Epithelial cell of prostate (primary cell): ENCODE results near the gene OR52E2.
"Not testable (repeated sequence)": the region's sequence is repeated elsewhere in the genome, so short reads cannot be mapped to it uniquely, and the experiment has no call there.

Experiments used
- DNase-seq: peaks from one replicate; pipeline ENCODE4 v3.0.0-alpha.2; 2011; ENCODE audit warnings: low read depth, low spot score
- H3K27ac ChIP-seq: fragments of 450-650 bp; 2 replicates; pipeline ENCODE4 v1.5.1; 2017; ENCODE audit warnings: mild to moderate bottlenecking

OR52E2 gene

GRCh38 chr11:5059391-5059790 is at the start of gene OR52E2:
Gene OR52E2, minus strand, starts transcription at chr11:5059627. Its CDS starts 0 bp downstream, at chr11:5059627.
- no peak within 1 kb of the TSS for H3K27ac ChIP-seq
- no peak for DNase-seq

DNA sequence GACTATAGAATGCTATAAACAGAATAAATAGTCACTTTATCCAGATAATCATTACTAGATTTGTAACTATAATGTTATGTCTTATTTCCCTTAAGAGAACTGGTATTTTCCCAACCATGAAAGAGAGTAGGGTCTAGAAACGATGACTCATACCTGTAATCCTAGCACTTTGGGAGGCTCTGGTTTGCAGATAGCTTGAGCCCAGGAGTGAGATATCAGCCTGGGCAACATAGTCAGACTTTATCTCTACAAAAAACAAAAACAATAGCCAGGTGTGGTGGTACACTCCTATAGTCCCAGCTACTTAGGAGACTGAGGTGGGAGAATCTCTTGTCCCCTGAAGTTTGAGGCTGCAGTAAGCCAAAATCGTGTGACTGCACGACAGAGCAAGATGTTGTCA is 47.9 kb upstream of the OR52E2 start:
- DNase-seq: no peak
- no peak overlapping the region for H3K27ac ChIP-seq

- DNase-seq: no peak
- H3K27ac ChIP-seq: no peak overlapping the region
Measured at GRCh38 chr11:5103066-5103465, 43.6 kb upstream of the OR52E2 start.

- DNase-seq: no peak
- H3K27ac ChIP-seq: no peak overlapping the region
Measured at GRCh38 chr11:5102246-5102645, 42.8 kb upstream of the OR52E2 start.

GRCh38 chr11:5096011-5096410 is 36.6 kb upstream of the OR52E2 start:
- no peak for DNase-seq
- no peak overlapping the region for H3K27ac ChIP-seq

DNA sequence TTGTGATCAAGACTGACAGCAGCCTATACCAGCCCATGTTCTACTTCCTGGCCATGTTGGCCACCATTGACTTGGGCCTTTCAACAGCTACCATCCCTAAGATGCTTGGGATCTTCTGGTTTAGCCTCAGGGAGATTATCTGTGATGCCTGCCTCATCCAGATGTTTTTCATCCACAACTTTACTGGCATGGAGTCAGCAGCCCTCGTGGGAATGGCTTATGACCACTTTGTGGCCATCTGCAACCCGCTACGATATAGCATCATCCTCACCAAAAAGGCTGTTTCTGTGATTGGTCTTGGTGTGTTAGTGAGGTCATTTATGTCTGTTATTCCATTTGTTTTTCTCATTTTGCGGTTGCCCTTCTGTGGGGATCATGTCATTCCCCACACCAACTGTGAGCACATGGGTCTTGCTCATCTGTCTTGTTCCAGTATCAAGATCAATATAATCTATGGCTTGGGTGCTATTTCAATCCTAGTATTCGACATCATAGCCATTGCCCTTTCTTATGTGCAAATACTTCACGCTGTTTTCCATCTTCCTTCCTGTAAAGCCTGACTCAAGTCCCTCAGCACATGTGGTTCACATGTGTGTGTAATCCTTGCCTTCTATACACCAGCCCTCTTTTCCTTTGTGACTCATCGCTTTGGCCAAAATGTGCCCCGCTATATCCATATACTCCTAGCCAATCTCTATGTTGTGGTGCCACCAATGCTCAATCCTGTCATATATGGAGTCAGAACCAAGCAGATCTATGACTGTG is 33.6 kb upstream of the OR52E2 start:
- no peak for DNase-seq
- H3K27ac ChIP-seq: no peak overlapping the region

- DNase-seq: no peak
- H3K27ac ChIP-seq: no peak overlapping the region
Measured at GRCh38 chr11:5090668-5091067, 31.2 kb upstream of the OR52E2 start.

DNA sequence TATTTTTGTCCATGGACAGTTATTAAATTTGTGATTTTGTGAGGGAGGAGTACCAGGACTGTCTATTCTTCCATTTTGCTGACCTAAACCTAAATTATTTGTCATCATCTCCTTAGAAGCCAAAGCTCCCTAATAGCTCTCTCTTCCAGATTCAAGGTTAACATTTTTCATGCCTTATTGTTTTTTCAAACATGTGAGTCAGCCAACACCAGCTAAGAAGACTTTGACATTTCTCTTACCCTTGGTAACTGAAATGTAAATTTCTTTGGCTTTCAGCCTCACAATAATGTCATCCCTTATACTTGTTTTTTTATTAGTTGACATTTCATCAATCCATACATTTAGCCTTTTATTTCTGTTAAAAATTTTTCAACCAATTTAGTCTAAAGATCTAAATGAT is 29.1 kb upstream of the OR52E2 start:
- no peak for DNase-seq
- H3K27ac ChIP-seq: no peak overlapping the region

DNA sequence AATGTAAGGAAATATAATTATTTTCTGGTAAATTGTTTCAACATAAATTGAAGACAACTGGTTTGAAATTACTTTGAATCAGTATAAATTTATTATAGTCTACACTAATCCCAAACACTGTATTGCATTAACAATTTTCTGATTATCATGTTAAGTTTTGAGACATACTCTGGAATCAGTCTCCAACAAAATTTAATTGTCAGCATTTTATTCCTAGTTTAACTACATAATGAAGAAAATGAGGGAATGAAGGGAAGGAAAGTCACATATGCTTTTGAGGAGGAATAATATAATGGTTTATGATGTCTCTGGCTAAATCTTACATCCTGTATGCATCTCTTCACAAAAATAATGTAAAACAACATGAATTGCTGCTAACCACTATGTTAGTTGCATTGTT is 24.2 kb upstream of the OR52E2 start:
- H3K27ac ChIP-seq: no peak overlapping the region

DNA sequence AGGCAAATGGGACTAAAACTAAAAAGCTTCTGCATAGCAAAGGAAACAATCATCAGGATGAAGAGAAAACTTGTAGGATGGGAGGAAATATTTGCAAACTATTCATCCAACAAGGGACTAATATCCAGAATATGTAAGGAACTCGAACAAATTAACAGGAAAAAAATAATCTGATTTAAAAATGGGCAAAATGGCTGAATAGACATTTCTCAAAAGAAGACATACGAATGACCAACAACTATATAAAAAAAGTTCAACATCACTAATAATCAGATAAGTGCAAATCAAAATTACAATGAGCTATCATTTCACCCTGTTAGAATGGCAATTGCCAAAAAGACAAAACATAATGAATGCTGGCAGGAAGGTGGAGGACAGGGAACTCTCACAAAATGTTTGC is 22.0 kb upstream of the OR52E2 start:
- H3K27ac ChIP-seq: no peak overlapping the region
- no peak for DNase-seq

More for the DNA sequence above, 24.2 kb upstream of the OR52E2 start:
- DNase-seq: no peak

GRCh38 chr11:5071799-5072198 is 12.4 kb upstream of the OR52E2 start:
- DNase-seq: no peak

GRCh38 chr11:5069272-5069671 is 9.8 kb upstream of the OR52E2 start, which contains the start of gene OR52E1:
Gene OR52E1, plus strand, starts transcription at chr11:5069572.
- DNase-seq: no peak
- H3K27ac ChIP-seq: no peak within 1 kb of the TSS

More at GRCh38 chr11:5071799-5072198, 12.4 kb upstream of the OR52E2 start:
- H3K27ac ChIP-seq: no peak overlapping the region

GRCh38 chr11:5065027-5065426 is 5.6 kb upstream of the OR52E2 start:
- no peak for DNase-seq
- no peak overlapping the region for H3K27ac ChIP-seq

GRCh38 chr11:5058679-5059078 is 748 bp downstream of the OR52E2 start:
- not testable (repeated sequence) for H3K27ac ChIP-seq, DNase-seq

DNA sequence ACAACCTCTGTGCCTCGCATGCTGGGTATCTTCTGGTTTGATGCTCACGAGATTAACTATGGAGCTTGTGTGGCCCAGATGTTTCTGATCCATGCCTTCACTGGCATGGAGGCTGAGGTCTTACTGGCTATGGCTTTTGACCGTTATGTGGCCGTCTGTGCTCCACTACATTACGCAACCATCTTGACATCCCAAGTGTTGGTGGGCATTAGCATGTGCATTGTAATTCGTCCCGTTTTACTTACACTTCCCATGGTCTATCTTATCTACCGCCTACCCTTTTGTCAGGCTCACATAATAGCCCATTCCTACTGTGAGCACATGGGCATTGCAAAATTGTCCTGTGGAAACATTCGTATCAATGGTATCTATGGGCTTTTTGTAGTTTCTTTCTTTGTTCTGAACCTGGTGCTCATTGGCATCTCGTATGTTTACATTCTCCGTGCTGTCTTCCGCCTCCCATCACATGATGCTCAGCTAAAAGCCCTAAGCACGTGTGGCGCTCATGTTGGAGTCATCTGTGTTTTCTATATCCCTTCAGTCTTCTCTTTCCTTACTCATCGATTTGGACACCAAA is 12.6 kb downstream of the OR52E2 start:
- no peak for DNase-seq
- no peak overlapping the region for H3K27ac ChIP-seq

DNA sequence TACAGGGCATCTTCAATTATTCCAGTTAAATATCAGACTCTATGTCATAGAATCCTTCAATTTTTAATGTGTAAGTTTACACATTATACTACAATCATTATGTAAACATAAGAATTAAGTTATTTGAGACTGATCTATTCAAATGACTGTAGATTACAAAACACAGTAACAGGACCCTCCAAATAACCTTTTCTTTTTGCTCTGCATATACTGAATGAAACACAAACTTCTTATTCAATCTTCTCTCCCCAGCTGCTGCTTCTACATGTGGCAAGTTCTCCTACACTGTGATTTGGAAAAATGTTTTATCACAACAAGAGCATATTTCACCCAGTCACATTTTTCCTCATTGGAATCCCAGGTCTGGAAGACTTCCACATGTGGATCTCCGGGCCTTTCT is 13.2 kb downstream of the OR52E2 start, which contains the start of gene OR52J3:
Gene OR52J3 (plus strand): TSS at position 301 of the 400 bp plus-strand sequence. CDS start 0 bp downstream, at position 301.
- DNase-seq: no peak

GRCh38 chr11:5043380-5043779 is 16.0 kb downstream of the OR52E2 start:
- H3K27ac ChIP-seq: no peak overlapping the region
- no peak for DNase-seq

More for the DNA sequence above, 13.2 kb downstream of the OR52E2 start, which contains the start of gene OR52J3:
- H3K27ac ChIP-seq: no peak within 1 kb of the TSS

DNA sequence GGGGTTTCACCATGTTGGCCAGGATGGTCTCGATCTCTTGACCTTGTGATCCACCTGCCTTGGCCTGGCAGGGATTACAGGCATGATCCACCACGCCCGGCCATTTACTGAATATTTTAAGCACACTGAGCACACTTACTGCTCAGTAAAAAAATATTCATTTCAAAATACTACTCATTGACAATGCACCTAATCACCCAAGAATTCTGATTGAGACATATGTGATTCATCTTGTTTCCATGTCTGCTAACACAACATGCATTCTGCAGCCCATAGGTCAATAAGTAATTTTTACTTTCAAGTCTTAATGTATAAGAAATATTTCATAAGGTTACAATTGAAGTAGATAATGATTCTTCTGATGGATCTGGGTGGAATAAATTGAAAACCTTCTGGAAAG is 17.3 kb downstream of the OR52E2 start:
- DNase-seq: no peak
- H3K27ac ChIP-seq: no peak overlapping the region

- DNase-seq: no peak
- H3K27ac ChIP-seq: no peak overlapping the region
Measured at GRCh38 chr11:5040876-5041275, 18.6 kb downstream of the OR52E2 start.

- no peak overlapping the region for H3K27ac ChIP-seq
- DNase-seq: no peak
Measured at GRCh38 chr11:5038341-5038740, 21.1 kb downstream of the OR52E2 start.

- H3K27ac ChIP-seq: no peak overlapping the region
- no peak for DNase-seq
Measured at GRCh38 chr11:5037926-5038325, 21.5 kb downstream of the OR52E2 start.

DNA sequence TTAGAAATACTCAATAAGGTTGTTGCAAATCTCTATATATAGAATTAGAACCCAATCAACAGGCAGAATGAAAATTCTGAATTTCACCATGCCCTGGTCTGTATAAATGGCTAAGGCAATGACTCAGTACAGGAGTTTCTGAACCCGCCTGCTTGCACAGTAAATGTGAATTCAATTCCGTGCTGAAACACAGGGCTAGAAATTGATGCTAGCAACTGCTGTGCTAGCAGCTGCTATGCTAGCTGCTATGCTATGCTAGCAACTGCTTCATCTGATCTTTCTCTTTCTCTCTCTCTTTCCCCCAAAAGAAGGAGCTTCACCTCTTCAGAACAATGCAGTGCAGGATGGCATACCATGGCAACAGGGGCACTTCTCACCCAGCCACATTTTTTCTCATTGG is 22.8 kb downstream of the OR52E2 start:
- no peak for DNase-seq

More for the DNA sequence above, 22.8 kb downstream of the OR52E2 start:
- no peak overlapping the region for H3K27ac ChIP-seq
